Neural crest cell (in vitro differentiated cells): ENCODE results near the gene MGMT. TPM values are rescaled to one million over a fixed set of nuclear protein-coding genes. Genes with fewer than 3 reads are reported as not detected.

Source experiments
- DNase-seq: peaks from one replicate; pipeline ENCODE4 v3.0.0; 2021; ENCODE audit warnings: low read depth, mixed read lengths, low spot score
- H3K27ac Mint-ChIP-seq: one replicate; pipeline ENCODE4 v1.8.0; 2021; ENCODE audit warnings: mild to moderate bottlenecking, mixed read lengths; ENCODE audit not compliant: unreplicated experiment
- H3K27me3 Mint-ChIP-seq: 2 replicates; pipeline ENCODE4 v1.8.0; 2021; ENCODE audit warnings: low read depth, mild to moderate bottlenecking, mixed read lengths
- H3K36me3 Mint-ChIP-seq: 2 replicates; pipeline ENCODE4 v1.8.0; 2021; ENCODE audit warnings: low read depth, mild to moderate bottlenecking, mixed read lengths
- H3K4me1 Mint-ChIP-seq: 2 replicates; pipeline ENCODE4 v1.8.0; 2021; ENCODE audit warnings: mixed read lengths
- H3K4me3 Mint-ChIP-seq: one replicate; pipeline ENCODE4 v1.8.0; 2021; ENCODE audit warnings: mild to moderate bottlenecking, mixed read lengths
- H3K9me3 Mint-ChIP-seq: 2 replicates; pipeline ENCODE4 v1.8.0; 2021; ENCODE audit warnings: mixed read lengths
- CTCF ChIP-seq: fragments of 200-600 bp; sonication (generic); conservative IDR thresholded peaks from 2 replicates; pipeline ENCODE4 v1.5.0; 2021; ENCODE audit warnings: antibody characterized with exemption, mild to moderate bottlenecking
- total RNA-seq: library from RNA; stranded (reverse); gene quantifications from 2 replicates; pipeline ENCODE4 v1.2.1, GENCODE V29; 2021

Gene MGMT
- total RNA-seq, 1 donor from 2014 or later, result 15.8 TPM

GRCh38 chr10:129511758-129512157, 44.7 kb downstream of the MGMT start:
- H3K27me3 Mint-ChIP-seq, result no peaks in the 10 kb centered on the region
- H3K27ac Mint-ChIP-seq, result no peak overlapping the region
- no peak for TF ChIP-seq CTCF
- H3K9me3 Mint-ChIP-seq, result peaks cover 5% of the 10 kb centered on the region
- no peak overlapping the region for H3K4me3 Mint-ChIP-seq
- DNase-seq, result no peak
- no peaks in the 10 kb centered on the region for H3K4me1 Mint-ChIP-seq
- H3K36me3 Mint-ChIP-seq, result peaks cover 6% of the 10 kb centered on the region

GRCh38 chr10:129513312-129513711, 46.3 kb downstream of the MGMT start:
- TF ChIP-seq CTCF, result no peak
- Mint-ChIP-seq H3K27me3 (no peaks in the 10 kb centered on the region), H3K36me3 (peaks cover 5% of the 10 kb centered on the region), H3K4me1 (no peaks in the 10 kb centered on the region), H3K27ac (no peak overlapping the region), H3K9me3 (peaks cover 2% of the 10 kb centered on the region), H3K4me3 (no peak overlapping the region)
- no peak for DNase-seq

DNA sequence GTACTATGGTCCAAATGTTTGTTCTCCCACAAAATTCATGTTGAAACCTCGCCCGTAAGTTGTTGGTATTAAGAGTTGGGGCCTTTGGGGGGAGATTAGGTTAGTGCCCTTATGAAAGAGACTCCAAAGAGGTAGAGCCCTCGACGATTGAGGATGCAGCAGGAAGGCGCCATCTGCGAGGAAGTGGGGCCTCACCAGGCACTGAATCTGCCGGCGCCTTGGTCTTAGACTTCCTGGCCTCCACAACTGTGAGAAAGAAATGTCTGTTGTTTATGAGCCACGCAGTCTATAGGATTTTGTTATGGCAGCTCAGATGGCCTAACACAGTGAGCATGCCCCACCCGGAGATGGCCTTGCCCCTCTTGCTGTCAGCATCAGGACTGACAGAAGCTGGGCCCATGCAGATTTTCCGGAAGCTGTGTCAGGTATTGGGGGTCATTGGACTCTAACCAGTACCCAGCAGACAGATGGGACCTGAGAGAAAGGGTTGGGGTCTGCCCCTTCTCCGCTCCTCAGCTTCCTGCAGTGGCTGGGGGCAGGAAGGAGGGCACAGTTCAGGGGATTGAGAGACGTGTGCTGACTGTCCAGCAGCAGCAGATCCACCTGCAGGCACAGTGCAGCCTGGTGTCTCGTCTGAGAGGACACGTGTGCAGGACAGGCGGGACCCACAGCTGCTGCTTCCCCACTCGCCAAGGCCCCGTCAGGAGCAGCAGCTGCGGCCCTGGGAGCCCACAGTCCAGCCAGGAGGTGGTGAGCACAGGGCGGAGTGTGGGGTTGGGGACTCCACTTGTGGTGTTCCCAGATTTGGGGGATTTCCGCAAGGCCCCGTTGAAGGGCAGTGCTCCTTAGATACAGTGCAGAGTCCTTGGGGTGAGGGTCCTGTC, 47.8 kb downstream of the MGMT start:
- Mint-ChIP-seq H3K27me3 (no peaks in the 10 kb centered on the region), H3K4me3 (no peak overlapping the region), H3K4me1 (no peaks in the 10 kb centered on the region), H3K36me3 (peaks cover 5% of the 10 kb centered on the region), H3K27ac (no peak overlapping the region), H3K9me3 (no peaks in the 10 kb centered on the region)
- TF ChIP-seq CTCF, result no peak
- DNase-seq, result no peak

GRCh38 chr10:129516846-129517679, 50.0 kb downstream of the MGMT start:
- Mint-ChIP-seq H3K9me3 (no peaks in the 10 kb centered on the region), H3K27ac (no peak overlapping the region), H3K36me3 (no peaks in the 10 kb centered on the region), H3K27me3 (no peaks in the 10 kb centered on the region), H3K4me3 (no peak overlapping the region), H3K4me1 (no peaks in the 10 kb centered on the region)
- DNase-seq, result no peak
- TF ChIP-seq CTCF, result no peak

DNA sequence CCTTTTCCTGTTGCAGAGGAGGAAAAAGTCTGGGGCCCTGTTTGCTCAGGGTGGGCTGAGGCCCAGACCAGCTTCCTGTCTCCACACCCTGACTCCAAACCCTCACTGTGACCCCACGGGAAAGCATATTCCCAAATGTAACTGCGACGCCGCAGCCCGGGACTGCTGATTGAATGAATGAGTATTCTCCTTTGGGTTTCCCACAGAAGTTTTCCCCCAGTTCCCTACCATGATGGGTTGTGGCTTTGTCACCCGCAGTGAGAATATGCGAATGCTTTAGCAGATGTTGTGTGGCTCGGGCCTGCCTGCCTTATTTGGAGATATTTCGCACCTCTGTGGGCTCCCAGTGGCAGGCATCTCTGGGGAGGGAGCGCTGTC, 50.6 kb downstream of the MGMT start:
- Mint-ChIP-seq H3K27me3 (no peaks in the 10 kb centered on the region), H3K9me3 (no peaks in the 10 kb centered on the region), H3K27ac (no peak overlapping the region), H3K4me3 (no peak overlapping the region), H3K4me1 (no peaks in the 10 kb centered on the region), H3K36me3 (no peaks in the 10 kb centered on the region)
- DNase-seq, result no peak
- no peak for TF ChIP-seq CTCF
